OCI-M1 (cell line): ENCODE results near the gene CD164.
A peak's percentile ranks its signal among the peaks of the same experiment; 100 is the strongest.

Experiments used
- DNase-seq: peaks from one replicate; lab custom pipeline; 2025; lab: John Stamatoyannopoulos, UW

CD164 gene

GRCh38 chr6:109381747-109382575 lies at the start of gene CD164:
CD164 (minus strand) TSS chr6:109382467; CDS start chr6:109382378, 89 bp downstream.
- DNase-seq, result peak; percentile 99

GRCh38 chr6:109429496-109429895 lies 47.2 kb upstream of the CD164 start:
- no peak for DNase-seq

GRCh38 chr6:109428889-109429477 lies 46.7 kb upstream of the CD164 start:
- DNase-seq, result no peak

GRCh38 chr6:109424946-109425345 lies 42.7 kb upstream of the CD164 start:
- no peak for DNase-seq

GRCh38 chr6:109421184-109421583 lies 38.9 kb upstream of the CD164 start:
- no peak for DNase-seq

- DNase-seq, result no peak
These were observed 38.5 kb upstream of the CD164 start for GRCh38 chr6:109420751-109421150.

GRCh38 chr6:109417646-109418045 lies 35.4 kb upstream of the CD164 start:
- DNase-seq, result no peak

- DNase-seq, result no peak
These were observed 28.8 kb upstream of the CD164 start for GRCh38 chr6:109411034-109411433.

GRCh38 chr6:109406196-109406595 lies 23.9 kb upstream of the CD164 start:
- no peak for DNase-seq

GRCh38 chr6:109397020-109397419 lies 14.8 kb upstream of the CD164 start:
- peak; percentile 81 for DNase-seq

GRCh38 chr6:109396046-109396718 lies 13.9 kb upstream of the CD164 start:
- no peak for DNase-seq

GRCh38 chr6:109393886-109394281 lies 11.6 kb upstream of the CD164 start:
- no peak for DNase-seq

GRCh38 chr6:109393157-109393885 lies 11.1 kb upstream of the CD164 start:
- no peak for DNase-seq

- DNase-seq, result peak; percentile 47
These were observed 7.5 kb upstream of the CD164 start for GRCh38 chr6:109389650-109390274.

GRCh38 chr6:109388265-109388664 lies 6.0 kb upstream of the CD164 start:
- no peak for DNase-seq

- DNase-seq, result no peak
These were observed 1.2 kb upstream of the CD164 start for GRCh38 chr6:109383438-109383940.

GRCh38 chr6:109382576-109383437 lies 540 bp upstream of the CD164 start:
- DNase-seq, result peak; percentile 99

GRCh38 chr6:109381061-109381746 lies 1.1 kb downstream of the CD164 start:
- DNase-seq, result peak; percentile 76

- peak; percentile 40 for DNase-seq
These were observed 2.6 kb downstream of the CD164 start for GRCh38 chr6:109379711-109380110.

- DNase-seq, result no peak
These were observed 4.5 kb downstream of the CD164 start for GRCh38 chr6:109377717-109378116.
